Heart left ventricle (tissue), 13 donors: Measurements from ENCODE around the gene ANXA2.

ENCODE experiments used
- POLR2A ChIP-seq, 2 donors: fragments of 450-650 bp; IDR thresholded peaks; one replicate each; pipeline ENCODE4 v1.6.1; 2017; ENCODE audit warnings: antibody characterized with exemption in 2 of 2, mild to moderate bottlenecking in 2 of 2, moderate library complexity in 2 of 2
- TF ChIP-seq, protein P1 (sequence below), 12 donors: fragments of 200-600 bp; sonication (generic) in 4 of 12; IDR thresholded peaks; one replicate each; pipeline versions ENCODE4 v1.5.0 to v1.8.0; 2018 to 2022; ENCODE audit warnings: antibody characterized with exemption in 12 of 12, mild to moderate bottlenecking in 5 of 12
- donor health status: ischemic (EF 13 %, LVEDD 7.1; RV severe dilation, severe dysfunction).
- donor health status: DM: no; HTN: yes; CAD: no.
- donor health status: DM: no; HTN: no; CAD: no.
- donor health status: ischemic (EF 25% LVEDD 6.9; RV normal size, moderate dysfunction).
- donor health status: ischemic (EF 25% LVEDD 5.7; RV mildly dilated, moderate dysfunction).
- donor health status: ischemic (EF 35%, LVEDD 5.7; RV mildly dilated, moderate dysfunction).
- donor health status: nonischemic (EF 11% LVEDD 7.7; RV severe dilation, severe dysfunction).
- donor health status: DM: yes; HTN: yes; CAD: no.
- donor health status: PGD.
- donor health status: ischemic (EF 29% LVEDD 5.4; RV normal size, mild dysfunction).
- donor health status: nonischemic (EF 23%, LVEDD 6.1; RV moderate dilation, normal function).

DNA sequence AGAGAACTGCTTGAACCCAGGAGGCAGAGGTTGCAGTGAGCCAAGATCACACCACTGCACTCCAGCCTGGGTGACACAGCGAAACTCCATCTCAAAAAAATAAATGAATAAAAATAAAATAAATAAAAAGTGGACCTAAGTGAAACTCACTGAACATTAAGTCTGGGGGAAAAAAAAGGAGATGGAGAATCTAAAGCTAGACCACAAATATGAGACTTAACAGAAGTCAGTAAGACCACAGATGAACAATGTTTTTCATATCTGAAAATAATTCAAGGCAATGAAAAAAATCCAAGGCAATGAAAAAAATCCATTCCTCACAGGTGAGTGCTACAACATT lies 18.6 kb downstream of the ANXA2 start:
- TF ChIP-seq POLR2A (IDR thresholded peaks at IDR 0.05) = no peak
- TF ChIP-seq, protein P1, sequence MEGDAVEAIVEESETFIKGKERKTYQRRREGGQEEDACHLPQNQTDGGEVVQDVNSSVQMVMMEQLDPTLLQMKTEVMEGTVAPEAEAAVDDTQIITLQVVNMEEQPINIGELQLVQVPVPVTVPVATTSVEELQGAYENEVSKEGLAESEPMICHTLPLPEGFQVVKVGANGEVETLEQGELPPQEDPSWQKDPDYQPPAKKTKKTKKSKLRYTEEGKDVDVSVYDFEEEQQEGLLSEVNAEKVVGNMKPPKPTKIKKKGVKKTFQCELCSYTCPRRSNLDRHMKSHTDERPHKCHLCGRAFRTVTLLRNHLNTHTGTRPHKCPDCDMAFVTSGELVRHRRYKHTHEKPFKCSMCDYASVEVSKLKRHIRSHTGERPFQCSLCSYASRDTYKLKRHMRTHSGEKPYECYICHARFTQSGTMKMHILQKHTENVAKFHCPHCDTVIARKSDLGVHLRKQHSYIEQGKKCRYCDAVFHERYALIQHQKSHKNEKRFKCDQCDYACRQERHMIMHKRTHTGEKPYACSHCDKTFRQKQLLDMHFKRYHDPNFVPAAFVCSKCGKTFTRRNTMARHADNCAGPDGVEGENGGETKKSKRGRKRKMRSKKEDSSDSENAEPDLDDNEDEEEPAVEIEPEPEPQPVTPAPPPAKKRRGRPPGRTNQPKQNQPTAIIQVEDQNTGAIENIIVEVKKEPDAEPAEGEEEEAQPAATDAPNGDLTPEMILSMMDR (IDR thresholded peaks at IDR 0.05) = no peak
